Stimulated activated CD8-positive, alpha-beta memory T cell treated with anti-CD3 and anti-CD28 coated beads, Interleukin-7, amount 100 ng/mL, for 4 hours (primary cell): ENCODE data around the gene SPTBN1.
A peak's percentile ranks its signal among the peaks of the same experiment; 100 is the strongest.

Experiments used
- DNase-seq, 2 donors: peaks; one replicate each; pipeline ENCODE4 v3.0.0-alpha.2; 2020; ENCODE audit warnings: low read depth in 2 of 2

SPTBN1 gene

GRCh38 chr2:54434229-54434628 is 21.9 kb upstream of the SPTBN1 start:
- DNase-seq, result no peak

- no peak for DNase-seq
Measured at GRCh38 chr2:54434711-54435110, 21.4 kb upstream of the SPTBN1 start.

- no peak for DNase-seq
Measured at GRCh38 chr2:54435325-54436226, 20.6 kb upstream of the SPTBN1 start.

- DNase-seq, result no peak
Measured at GRCh38 chr2:54437588-54437987, 18.5 kb upstream of the SPTBN1 start.

- DNase-seq, result no peak
Measured at GRCh38 chr2:54438271-54438670, 17.9 kb upstream of the SPTBN1 start.

- no peak for DNase-seq
Measured at GRCh38 chr2:54439582-54439981, 16.5 kb upstream of the SPTBN1 start.

- no peak for DNase-seq
Measured at GRCh38 chr2:54440050-54440449, 16.1 kb upstream of the SPTBN1 start.

GRCh38 chr2:54444503-54444902 is 11.6 kb upstream of the SPTBN1 start:
- no peak for DNase-seq

GRCh38 chr2:54446122-54446521 is 10.0 kb upstream of the SPTBN1 start:
- no peak for DNase-seq

GRCh38 chr2:54446625-54447024 is 9.5 kb upstream of the SPTBN1 start:
- no peak for DNase-seq

- DNase-seq, result no peak
Measured at GRCh38 chr2:54454548-54455130, 1.5 kb upstream of the SPTBN1 start.

GRCh38 chr2:54455131-54455562 is 980 bp upstream of the SPTBN1 start:
- no peak for DNase-seq

GRCh38 chr2:54456362-54456611 is 160 bp downstream of the SPTBN1 start:
- no peak for DNase-seq

- peak in 1 of 2 donors; percentile 1 for DNase-seq
Measured at GRCh38 chr2:54456612-54457322, 640 bp downstream of the SPTBN1 start.

GRCh38 chr2:54457323-54458023 is 1.3 kb downstream of the SPTBN1 start:
- no peak for DNase-seq

- no peak for DNase-seq
Measured at GRCh38 chr2:54459037-54459441, 2.9 kb downstream of the SPTBN1 start.

GRCh38 chr2:54461261-54461660 is 5.1 kb downstream of the SPTBN1 start:
- no peak for DNase-seq

- no peak for DNase-seq
Measured at GRCh38 chr2:54464341-54464740, 8.2 kb downstream of the SPTBN1 start.

- no peak for DNase-seq
Measured at GRCh38 chr2:54465143-54465542, 9.0 kb downstream of the SPTBN1 start.

- no peak for DNase-seq
Measured at GRCh38 chr2:54466870-54467269, 10.7 kb downstream of the SPTBN1 start.

GRCh38 chr2:54468673-54469072 is 12.5 kb downstream of the SPTBN1 start:
- no peak for DNase-seq

GRCh38 chr2:54469484-54470053 is 13.4 kb downstream of the SPTBN1 start:
- DNase-seq, result no peak
